Mucosa of stomach (tissue), 1 donor: ENCODE measurements around the gene LITAF.

Experiments
- H3K27me3 ChIP-seq: one replicate; pipeline ENCODE4 v1.7.0; 2013; ENCODE audit warnings: mild to moderate bottlenecking, low read length; ENCODE audit not compliant: control insufficient read depth, insufficient read depth
- H3K36me3 ChIP-seq: one replicate; pipeline ENCODE4 v1.7.0; 2013; ENCODE audit warnings: low read length; ENCODE audit not compliant: control insufficient read depth, insufficient read depth
- H3K4me1 ChIP-seq: one replicate; pipeline ENCODE4 v1.7.0; 2013; ENCODE audit warnings: mild to moderate bottlenecking, low read length; ENCODE audit not compliant: control insufficient read depth, insufficient read depth
- H3K4me3 ChIP-seq: one replicate; pipeline ENCODE4 v1.7.0; 2013; ENCODE audit warnings: low read length
- H3K9ac ChIP-seq: one replicate; pipeline ENCODE4 v1.7.0; 2013; ENCODE audit warnings: mild to moderate bottlenecking, low read length, moderate library complexity
- H3K9me3 ChIP-seq: one replicate; pipeline ENCODE4 v1.7.0; 2013; ENCODE audit warnings: mild to moderate bottlenecking, low read length, moderate library complexity; ENCODE audit not compliant: control insufficient read depth
- donor health status: Pancreatic carcinoma.

Gene LITAF

DNA sequence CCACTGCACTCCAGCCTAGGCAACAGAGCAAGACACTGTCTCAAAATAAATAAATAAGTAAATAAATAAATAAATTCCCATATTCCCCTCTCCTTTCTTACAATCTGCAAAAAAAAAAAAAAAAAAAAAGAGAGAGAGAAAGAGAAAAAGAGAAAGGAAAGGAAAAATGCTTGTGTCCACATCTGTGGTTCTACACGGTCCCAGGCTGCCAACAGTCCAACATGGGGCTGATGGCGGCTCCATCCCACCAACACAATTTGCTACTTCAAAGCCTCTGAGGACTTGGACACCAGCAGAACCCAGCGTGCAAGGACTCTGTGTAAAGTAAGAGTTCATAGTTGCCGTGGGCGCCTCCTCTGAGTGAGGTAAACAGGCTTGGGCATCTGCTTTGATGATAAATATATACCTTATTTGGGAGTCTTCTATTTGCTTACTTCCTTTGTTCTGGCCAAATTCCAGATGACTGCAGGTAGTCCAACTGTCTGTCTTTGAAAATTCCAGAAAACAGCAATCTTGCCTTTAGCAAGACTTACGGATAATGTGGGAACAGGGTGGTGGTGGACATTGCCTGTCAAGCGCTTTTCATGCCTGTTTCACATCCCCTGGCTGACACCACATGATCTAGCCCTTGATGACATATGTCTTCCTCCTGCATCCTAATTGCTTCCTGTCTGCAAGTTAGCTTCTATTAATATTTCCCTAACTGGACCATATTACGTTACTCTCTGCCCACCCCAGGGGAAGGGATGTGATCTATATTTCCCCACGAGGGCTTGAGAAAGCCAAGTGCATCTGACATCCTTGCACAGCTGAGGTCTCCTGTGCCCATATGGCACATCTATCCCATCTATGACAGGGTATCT, 10.1 kb downstream of the LITAF start:
- no peaks in the 10 kb centered on the region for H3K36me3 ChIP-seq
- H3K4me1 ChIP-seq = peaks cover 7% of the 10 kb centered on the region
- no peaks in the 10 kb centered on the region for H3K9me3 ChIP-seq
- H3K27me3 ChIP-seq = no peaks in the 10 kb centered on the region
- no peak overlapping the region for H3K4me3 ChIP-seq
- no peak overlapping the region for H3K9ac ChIP-seq

DNA sequence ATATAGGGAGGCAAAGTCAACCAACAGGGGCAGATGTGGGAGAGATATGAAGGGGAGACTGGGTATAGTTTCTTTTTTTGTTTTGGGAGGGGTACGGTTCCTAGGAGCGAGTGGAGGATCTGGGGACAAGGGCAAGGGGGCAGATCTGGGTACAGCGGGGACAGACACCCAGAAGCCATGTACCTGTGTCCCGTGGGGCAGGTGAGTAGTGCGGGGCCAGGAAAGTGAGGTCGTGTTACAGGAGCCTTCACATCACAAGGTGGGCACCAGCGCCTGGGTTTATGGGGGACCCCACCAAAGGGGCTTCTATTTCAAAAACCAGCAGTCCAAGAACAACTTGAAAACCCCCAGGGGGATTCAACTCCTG, 11.5 kb downstream of the LITAF start:
- Histone ChIP-seq H3K4me3 (no peak overlapping the region), H3K27me3 (no peaks in the 10 kb centered on the region), H3K36me3 (no peaks in the 10 kb centered on the region), H3K9ac (no peak overlapping the region), H3K9me3 (no peaks in the 10 kb centered on the region), H3K4me1 (peaks cover 7% of the 10 kb centered on the region)

DNA sequence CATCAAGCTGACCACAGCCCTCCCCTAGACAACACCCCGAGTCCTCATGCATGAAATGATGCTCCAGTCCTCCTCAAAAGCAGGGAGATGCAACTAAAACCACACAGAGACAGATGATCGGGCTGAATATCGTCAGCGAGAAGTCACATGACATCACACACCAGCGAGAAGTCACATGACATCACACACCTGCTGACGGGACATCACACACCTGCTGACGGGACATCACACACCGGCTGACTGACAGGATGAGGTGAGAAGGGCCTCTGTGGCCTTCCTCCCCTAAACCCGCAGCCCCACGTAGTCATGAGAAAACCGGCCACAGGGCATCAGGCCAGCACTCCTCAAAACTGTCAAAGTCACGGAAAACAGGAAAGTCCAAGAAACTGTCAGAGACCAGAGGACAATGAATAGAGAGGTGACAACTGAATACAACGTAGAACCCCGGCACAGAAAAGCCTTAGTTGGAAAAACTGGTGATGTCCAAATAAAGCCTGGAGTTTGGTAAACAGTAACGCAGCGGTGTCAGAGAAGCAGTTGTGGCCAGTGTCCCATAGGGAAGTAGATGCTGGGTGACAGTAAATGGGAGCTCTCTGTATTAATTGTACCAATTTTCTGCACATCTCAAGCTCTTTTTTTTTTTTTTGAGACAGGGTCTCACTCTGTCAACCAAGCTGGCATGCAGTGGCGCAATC, 14.3 kb downstream of the LITAF start:
- H3K36me3 ChIP-seq = no peaks in the 10 kb centered on the region
- no peaks in the 10 kb centered on the region for H3K27me3 ChIP-seq
- H3K4me3 ChIP-seq = no peak overlapping the region
- no peak overlapping the region for H3K9ac ChIP-seq
- peaks cover 7% of the 10 kb centered on the region for H3K4me1 ChIP-seq
- no peaks in the 10 kb centered on the region for H3K9me3 ChIP-seq

DNA sequence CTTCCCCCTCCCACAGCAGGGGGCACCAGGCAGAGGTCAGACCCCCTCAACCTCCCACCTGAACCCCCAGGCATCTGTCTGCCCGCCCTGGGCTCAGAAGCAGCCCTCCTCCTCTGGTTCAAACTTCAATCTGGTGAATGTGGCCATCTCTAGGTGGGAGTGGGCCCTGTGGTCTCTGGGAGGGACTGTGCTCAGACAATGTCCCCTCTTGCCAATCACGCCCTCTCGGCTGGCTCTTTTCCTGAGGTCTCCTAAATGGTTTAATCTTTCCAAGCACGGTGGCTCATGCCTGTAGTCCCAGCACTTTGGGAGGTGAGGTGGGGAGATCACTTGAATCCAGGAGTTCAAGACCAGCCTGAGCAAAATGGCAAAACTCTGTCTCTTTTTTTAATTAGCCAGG, 15.2 kb downstream of the LITAF start:
- Histone ChIP-seq H3K9ac (no peak overlapping the region), H3K36me3 (no peaks in the 10 kb centered on the region), H3K4me3 (no peak overlapping the region), H3K9me3 (no peaks in the 10 kb centered on the region), H3K27me3 (no peaks in the 10 kb centered on the region), H3K4me1 (peaks cover 1% of the 10 kb centered on the region)

DNA sequence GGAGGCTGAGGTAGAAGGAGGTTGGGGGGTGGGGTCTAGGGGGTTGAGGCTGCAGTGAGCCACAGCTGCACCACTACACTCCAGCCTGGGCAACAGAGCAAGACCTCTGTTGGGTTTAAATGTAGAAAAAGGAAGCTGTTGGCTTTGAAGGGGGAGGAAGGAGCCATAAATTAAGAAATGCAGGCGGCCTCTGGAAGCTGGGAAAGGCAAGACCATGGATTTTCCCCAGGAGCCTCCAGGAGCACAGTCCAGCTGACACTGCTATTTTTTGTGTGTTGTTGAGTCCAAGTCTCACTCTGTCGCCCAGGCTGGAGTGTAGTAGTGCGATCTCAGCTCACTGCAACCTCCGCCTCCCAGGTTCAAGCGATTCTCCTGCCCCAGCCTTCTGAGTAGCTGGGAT, 15.9 kb downstream of the LITAF start:
- Histone ChIP-seq H3K27me3 (no peaks in the 10 kb centered on the region), H3K4me1 (no peaks in the 10 kb centered on the region), H3K4me3 (no peak overlapping the region), H3K9me3 (no peaks in the 10 kb centered on the region), H3K36me3 (peaks cover 4% of the 10 kb centered on the region), H3K9ac (no peak overlapping the region)

DNA sequence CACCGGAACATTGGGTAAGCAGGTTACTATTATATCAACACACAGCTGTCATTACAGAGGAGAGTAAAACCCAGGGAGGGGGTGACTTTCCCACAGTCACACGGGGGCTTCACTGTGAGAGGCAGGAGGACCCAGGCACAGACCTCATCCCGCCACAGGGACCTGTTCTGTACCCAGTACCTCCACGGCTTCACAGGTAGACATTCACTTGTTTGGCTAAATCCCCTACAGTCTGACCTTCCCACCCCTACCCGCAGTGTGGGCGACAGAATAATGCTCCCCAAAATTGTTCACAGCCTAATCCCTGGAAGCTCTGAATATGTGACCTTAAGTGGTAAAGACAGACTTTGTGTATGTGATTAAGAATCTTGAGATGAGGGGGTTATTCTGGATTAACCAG, 16.5 kb downstream of the LITAF start:
- Histone ChIP-seq H3K27me3 (no peaks in the 10 kb centered on the region), H3K4me1 (no peaks in the 10 kb centered on the region), H3K36me3 (peaks cover 4% of the 10 kb centered on the region), H3K9me3 (no peaks in the 10 kb centered on the region), H3K4me3 (no peak overlapping the region), H3K9ac (no peak overlapping the region)

DNA sequence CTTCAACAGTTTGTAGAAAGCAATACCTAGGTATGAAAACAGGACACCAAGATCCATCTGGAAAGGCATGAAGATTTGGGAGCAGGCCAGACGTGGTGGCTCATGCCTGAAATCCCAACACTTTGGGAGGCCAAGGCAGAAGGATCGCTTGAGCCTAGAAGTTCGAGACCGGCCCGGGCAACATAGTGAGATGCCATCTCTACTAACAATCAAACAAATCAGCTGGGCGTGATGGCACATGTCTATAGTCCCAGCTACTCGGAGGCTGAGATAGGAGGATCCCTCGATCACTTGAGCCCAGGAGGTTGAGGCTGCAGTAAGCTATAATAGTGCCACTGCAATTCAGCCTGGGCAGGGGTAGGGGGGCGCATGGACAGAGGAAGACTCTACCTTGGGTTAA, 20.3 kb downstream of the LITAF start:
- H3K4me1 ChIP-seq = no peaks in the 10 kb centered on the region
- H3K27me3 ChIP-seq = no peaks in the 10 kb centered on the region
- H3K36me3 ChIP-seq = peaks cover 4% of the 10 kb centered on the region

DNA sequence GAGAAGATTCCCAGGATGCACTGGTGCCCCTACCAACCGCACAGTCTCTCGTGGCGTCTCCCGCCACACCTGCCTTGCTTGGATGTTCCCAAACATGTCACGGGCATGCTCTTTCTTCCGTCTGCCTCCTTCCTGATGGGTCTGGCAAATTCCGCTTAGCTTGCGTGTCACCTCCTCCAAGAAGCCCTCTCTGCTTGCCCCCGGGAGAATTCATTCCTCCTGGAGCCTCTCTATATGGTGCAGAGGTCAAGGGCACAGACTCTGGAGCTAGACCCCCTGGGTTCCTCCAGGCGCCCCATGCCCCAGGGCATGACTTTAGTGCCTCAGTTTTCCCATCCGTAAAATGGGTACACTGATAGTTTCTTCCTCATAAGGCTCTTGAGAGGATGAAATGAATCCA, 21.1 kb downstream of the LITAF start:
- Histone ChIP-seq H3K4me1 (no peaks in the 10 kb centered on the region), H3K36me3 (peaks cover 4% of the 10 kb centered on the region), H3K9me3 (no peaks in the 10 kb centered on the region)

More for the DNA sequence above, 20.3 kb downstream of the LITAF start:
- Histone ChIP-seq H3K9me3 (no peaks in the 10 kb centered on the region), H3K9ac (no peak overlapping the region), H3K4me3 (no peak overlapping the region)

DNA sequence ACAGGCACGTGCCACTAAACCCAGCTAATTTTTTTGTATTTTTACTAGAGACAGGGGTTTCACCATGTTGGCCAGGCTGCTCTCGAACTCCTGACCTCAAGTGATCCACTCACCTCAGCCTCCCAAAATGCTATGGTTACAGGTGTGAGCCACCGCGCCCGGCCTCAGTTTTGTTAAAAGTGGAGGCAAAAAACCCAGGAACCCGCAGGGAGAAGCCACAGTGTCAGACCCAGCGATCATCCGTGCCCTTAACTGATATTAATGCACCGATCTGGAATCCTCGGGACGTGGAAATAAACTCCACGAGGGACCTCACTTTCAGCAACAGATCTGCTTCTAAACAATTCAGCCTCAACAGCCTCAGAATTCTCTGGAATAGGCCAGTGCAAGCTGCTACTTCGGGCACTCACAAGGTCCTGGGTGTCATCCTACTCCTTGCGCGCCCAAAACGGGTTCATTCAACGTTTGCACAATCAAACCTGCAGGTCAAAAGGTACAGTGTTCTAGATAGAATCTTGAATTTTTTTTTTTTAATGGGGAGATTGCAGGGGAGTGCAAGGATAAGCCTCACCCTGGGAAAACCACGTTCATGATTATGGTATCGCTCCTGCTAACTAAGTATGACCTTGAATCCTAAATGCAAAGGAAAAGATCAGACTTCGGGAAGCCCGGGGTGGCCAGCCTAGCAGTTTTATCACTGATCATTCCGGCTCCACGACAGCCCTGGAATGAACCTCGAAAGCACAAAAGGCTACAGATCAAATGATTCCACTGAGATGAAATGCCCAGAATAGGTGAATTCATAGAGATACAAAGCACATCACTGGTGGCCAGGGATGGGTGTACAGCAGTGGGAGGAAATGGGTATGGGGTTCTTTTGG, 22.4 kb downstream of the LITAF start:
- H3K4me3 ChIP-seq = no peak overlapping the region
- no peaks in the 10 kb centered on the region for H3K4me1 ChIP-seq
- no peaks in the 10 kb centered on the region for H3K9me3 ChIP-seq
- H3K9ac ChIP-seq = no peak overlapping the region
- no peaks in the 10 kb centered on the region for H3K27me3 ChIP-seq
- H3K36me3 ChIP-seq = peaks cover 4% of the 10 kb centered on the region

More for the DNA sequence above, 21.1 kb downstream of the LITAF start:
- no peak overlapping the region for H3K9ac ChIP-seq
- no peak overlapping the region for H3K4me3 ChIP-seq
- no peaks in the 10 kb centered on the region for H3K27me3 ChIP-seq

DNA sequence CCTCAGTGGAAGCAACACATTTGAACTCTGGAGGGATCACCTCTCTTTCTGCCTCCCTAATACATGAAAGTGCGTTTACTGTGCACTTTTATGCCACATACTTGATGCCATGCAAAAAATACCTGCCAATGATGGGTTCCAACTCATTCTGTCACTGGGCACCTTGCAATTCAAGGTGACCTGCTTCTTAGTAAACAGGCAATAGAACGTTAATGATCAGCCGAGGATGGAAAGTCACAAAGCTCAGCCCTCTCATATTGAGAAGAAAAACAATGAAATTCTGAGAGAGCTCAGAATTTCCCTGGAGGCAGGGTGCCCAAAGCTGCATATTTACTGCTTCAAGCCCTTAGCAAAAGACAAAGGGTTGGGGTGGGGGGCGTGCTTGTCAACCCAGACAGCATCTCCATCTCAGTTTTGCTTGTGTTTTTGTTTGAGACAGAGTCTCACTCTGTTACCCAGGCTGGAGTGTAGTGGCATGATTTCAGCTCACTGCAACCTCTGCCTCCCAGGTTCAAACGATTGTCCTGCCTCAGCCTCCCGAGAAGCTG, 23.2 kb downstream of the LITAF start:
- Histone ChIP-seq H3K4me3 (no peak overlapping the region), H3K36me3 (peaks cover 4% of the 10 kb centered on the region), H3K9me3 (no peaks in the 10 kb centered on the region), H3K27me3 (no peaks in the 10 kb centered on the region), H3K4me1 (no peaks in the 10 kb centered on the region), H3K9ac (no peak overlapping the region)

DNA sequence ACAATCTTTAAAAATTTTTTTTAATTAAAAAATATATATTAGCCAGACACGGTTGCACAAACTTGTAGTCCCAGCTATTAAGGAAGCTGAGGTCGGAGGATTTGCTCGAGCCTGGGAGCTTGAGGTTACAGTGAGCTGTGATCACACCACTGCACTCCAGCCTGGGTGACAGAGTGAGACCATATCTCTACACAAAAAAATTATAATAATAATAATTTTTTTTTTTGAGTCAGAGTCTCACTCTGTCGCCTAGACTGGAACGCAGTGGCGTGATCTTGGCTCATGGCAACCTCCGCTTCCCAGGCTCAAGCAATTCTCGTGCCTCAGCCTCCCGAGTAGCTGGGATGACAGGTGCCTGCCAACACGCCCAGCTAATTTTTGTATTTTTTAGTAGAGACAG, 23.8 kb downstream of the LITAF start:
- peaks cover 6% of the 10 kb centered on the region for H3K4me1 ChIP-seq
- peaks cover 4% of the 10 kb centered on the region for H3K36me3 ChIP-seq
- H3K9ac ChIP-seq = no peak overlapping the region
- no peaks in the 10 kb centered on the region for H3K27me3 ChIP-seq
- no peaks in the 10 kb centered on the region for H3K9me3 ChIP-seq
- no peak overlapping the region for H3K4me3 ChIP-seq
